SK-N-SH (cell line): ENCODE measurements around the gene MAP2. TPM values are rescaled to one million over a fixed set of nuclear protein-coding genes. Genes with fewer than 3 reads are reported as not detected.

Experiments
- CTCF ChIA-PET: fragments of 300-600, 350-600 bp; formaldehyde crosslinking; extraction: SDS; loops from one replicate; lab custom pipeline; 2021; lab: Yijun Ruan, JAX
- POLR2A ChIA-PET: fragments of 350-600 bp; sonication (Branson Sonifier 250); formaldehyde crosslinking; extraction: SDS; loops from one replicate; lab custom pipeline; 2020; ENCODE audit warnings: antibody characterized with exemption, inconsistent platforms; lab: Yijun Ruan, JAX
- DNase-seq: peaks from one replicate; pipeline ENCODE4 v3.0.0; 2012
- H2AFZ ChIP-seq: fragments of 200-600 bp; sonication (generic); 2 replicates; pipeline ENCODE4 v1.8.1; 2016; ENCODE audit warnings: antibody characterized with exemption, mild to moderate bottlenecking, low read depth
- H3F3A ChIP-seq: fragments of 200-600 bp; sonication (generic); replicated peaks from 2 replicates; pipeline ENCODE3; 2016; ENCODE audit warnings: antibody characterized with exemption, mild to moderate bottlenecking; ENCODE audit not compliant: insufficient read depth
- H3K27ac ChIP-seq, 2 experiments: fragments of 200-500 bp in 1 of 2; fragments of 200-600 bp in 1 of 2; sonication (Bioruptor generic) in 1 of 2; sonication (generic), shearing (Covaris generic) in 1 of 2; 2 replicates each; pipeline versions ENCODE4 v1.5.1 to v1.6.1; 2014 to 2016; ENCODE audit warnings: low read depth in 2 of 2, inconsistent platforms in 1 of 2, low read length in 1 of 2, mild to moderate bottlenecking in 1 of 2, mixed read lengths in 1 of 2
- H3K27me3 ChIP-seq: fragments of 200-600 bp; sonication (generic), shearing (Covaris generic); 2 replicates; pipeline ENCODE4 v1.6.1; 2016; ENCODE audit warnings: mixed run types; ENCODE audit not compliant: insufficient read depth
- H3K36me3 ChIP-seq, 2 experiments: fragments of 200-500 bp in 1 of 2; fragments of 200-600 bp in 1 of 2; sonication (Bioruptor generic) in 1 of 2; sonication (generic) in 1 of 2; replicated peaks in 1 of 2; 2 replicates each; pipeline versions ENCODE3 to v1.5.1; 2014 to 2016; ENCODE audit warnings: low read length in 1 of 2, mild to moderate bottlenecking in 1 of 2; ENCODE audit not compliant: insufficient read depth in 2 of 2, control insufficient read depth in 1 of 2
- H3K4me1 ChIP-seq, 2 experiments: fragments of 200-500 bp in 1 of 2; fragments of 200-600 bp in 1 of 2; sonication (Bioruptor generic) in 1 of 2; sonication (generic), shearing (Covaris generic) in 1 of 2; 2 replicates each; pipeline versions ENCODE4 v1.5.1 to v1.6.1; 2014 to 2016; ENCODE audit warnings: low read depth in 1 of 2, low read length in 1 of 2, mixed run types in 1 of 2; ENCODE audit not compliant: insufficient read depth in 2 of 2, control insufficient read depth in 1 of 2
- H3K4me2 ChIP-seq: fragments of 200-600 bp; sonication (generic), shearing (Covaris generic); 2 replicates; pipeline ENCODE4 v1.6.1; 2017; ENCODE audit warnings: mixed run types
- H3K4me3 ChIP-seq, 2 experiments: fragments of 200-500 bp in 1 of 2; fragments of 200-600 bp in 1 of 2; sonication (Bioruptor generic) in 1 of 2; sonication (generic), shearing (Covaris generic) in 1 of 2; 2 replicates each; pipeline versions ENCODE4 v1.5.1 to v1.8.1; 2014 to 2016; ENCODE audit warnings: low read depth in 2 of 2, inconsistent platforms in 1 of 2, low read length in 1 of 2, mild to moderate bottlenecking in 1 of 2, mixed read lengths in 1 of 2, moderate library complexity in 1 of 2
- H3K79me2 ChIP-seq: fragments of 200-600 bp; sonication (generic); 2 replicates; pipeline ENCODE4 v1.8.1; 2017; ENCODE audit warnings: mild to moderate bottlenecking; ENCODE audit not compliant: insufficient read depth
- H3K9ac ChIP-seq: fragments of 200-600 bp; sonication (generic); 2 replicates; pipeline ENCODE4 v1.6.1; 2017; ENCODE audit warnings: mixed run types
- H3K9me2 ChIP-seq: fragments of 200-600 bp; sonication (generic); 2 replicates; pipeline ENCODE4 v1.6.1; 2017; ENCODE audit warnings: mixed run types
- H3K9me3 ChIP-seq: fragments of 200-600 bp; sonication (generic); 2 replicates; pipeline ENCODE4 v1.6.1; 2017; ENCODE audit warnings: mixed run types, mild to moderate bottlenecking, moderate library complexity
- H4K20me1 ChIP-seq: fragments of 200-600 bp; sonication (generic); 2 replicates; pipeline ENCODE4 v1.6.1; 2017; ENCODE audit warnings: mild to moderate bottlenecking, mixed run types; ENCODE audit not compliant: insufficient read depth
- CHD2 ChIP-seq: fragments of 150-350 bp; IDR thresholded peaks from 2 replicates; pipeline ENCODE4 v1.6.1; 2018; ENCODE audit warnings: low read length; ENCODE audit not compliant: partially characterized antibody
- EP300 ChIP-seq, 2 experiments: IDR thresholded peaks; 2 replicates each; pipeline versions ENCODE4 v1.4.0 to v1.6.1; 2012; ENCODE audit warnings: borderline replicate concordance in 1 of 2, low read depth in 1 of 2, low read length in 1 of 2
- EZH2phosphoT487 ChIP-seq: fragments of 200-600 bp; sonication (generic); IDR thresholded peaks from 2 replicates; pipeline ENCODE4 v1.6.1; 2017; ENCODE audit warnings: low read depth, mixed run types, mild to moderate bottlenecking, antibody characterized with exemption, moderate library complexity, borderline replicate concordance
- FOSL2 ChIP-seq: IDR thresholded peaks from 2 replicates; pipeline ENCODE4 v1.4.0; 2012; ENCODE audit warnings: low read depth, mild to moderate bottlenecking, moderate library complexity, borderline replicate concordance
- FOXM1 ChIP-seq: IDR thresholded peaks from 2 replicates; pipeline ENCODE4 v1.4.0; 2012; ENCODE audit warnings: low read depth, mild to moderate bottlenecking
- GABPA ChIP-seq: IDR thresholded peaks from 2 replicates; pipeline ENCODE4 v1.4.0; 2012; ENCODE audit warnings: low read depth, mild to moderate bottlenecking
- GATA2 ChIP-seq: sonication (generic); formaldehyde crosslinking; IDR thresholded peaks from 2 replicates; pipeline ENCODE4 v1.5.0; 2020; ENCODE audit warnings: mild to moderate bottlenecking, missing genetic modification reagents
- JUND ChIP-seq: IDR thresholded peaks from 2 replicates; pipeline ENCODE4 v1.4.0; 2012
- MAX ChIP-seq: IDR thresholded peaks from 2 replicates; pipeline ENCODE4 v1.4.0; 2012; ENCODE audit warnings: low read depth
- MEF2A ChIP-seq: IDR thresholded peaks from 2 replicates; pipeline ENCODE4 v1.4.0; 2012; ENCODE audit warnings: low read depth, borderline replicate concordance
- NFIC ChIP-seq: IDR thresholded peaks from 2 replicates; pipeline ENCODE4 v1.4.0; 2012; ENCODE audit warnings: borderline replicate concordance
- PBX3 ChIP-seq: IDR thresholded peaks from 2 replicates; pipeline ENCODE4; 2012
- RCOR1 ChIP-seq: fragments of 150-350 bp; IDR thresholded peaks from 2 replicates; pipeline ENCODE4 v1.6.1; 2017; ENCODE audit warnings: antibody characterized with exemption, low read length
- RFX5 ChIP-seq: IDR thresholded peaks from 2 replicates; pipeline ENCODE4 v1.6.1; 2012; ENCODE audit warnings: mild to moderate bottlenecking, improper control_type of control experiment, low read length
- SMC3 ChIP-seq: IDR thresholded peaks from 2 replicates; pipeline ENCODE4 v1.6.1; 2012; ENCODE audit warnings: low read depth, low read length, improper control_type of control experiment
- TCF12 ChIP-seq: IDR thresholded peaks from 2 replicates; pipeline ENCODE4 v1.4.0; 2012
- YY1 ChIP-seq: IDR thresholded peaks from 2 replicates; pipeline ENCODE4 v1.4.0; 2012; ENCODE audit warnings: low read depth, mild to moderate bottlenecking
- WGBS: methylation state at CpG from one replicate; pipeline ENCODE4 v1.1.6; 2017; ENCODE audit warnings: low lambda C conversion rate; 5-methylcytosine and 5-hydroxymethylcytosine counted together
- polyA plus RNA-seq, 3 experiments: library from polyadenylated mRNA; depleted of rRNA; stranded (reverse); fragments of >200 nt; gene quantifications; 2 replicates each; pipeline ENCODE4 v1.2.3, GENCODE V29; 2012
- TF ChIP-seq, protein P1 (sequence below): fragments of 150-350 bp; IDR thresholded peaks from 2 replicates; pipeline ENCODE4 v1.6.1; 2017; ENCODE audit warnings: antibody characterized with exemption, low read length, low read depth, borderline replicate concordance
- TF ChIP-seq, protein P2 (sequence below): IDR thresholded peaks from 2 replicates; pipeline ENCODE4 v1.4.0; 2012; ENCODE audit warnings: low read depth, borderline replicate concordance

Gene MAP2
- polyA plus RNA-seq, 1 of the 3 experiments (the other 2 are of a cell fraction) = 7.8 TPM

GRCh38 chr2:209423562-209424198 lies at the start of gene MAP2 (continued):
- peak; percentile 28; the same call in 1 of the 2 replicates for TF ChIP-seq RCOR1
- no peak for TF ChIP-seq YY1
- TF ChIP-seq GABPA = no peak
- TF ChIP-seq FOXM1 = 0 out of 2 replicates have a peak, but pooled peaks have one; percentile 35
- TF ChIP-seq NFIC = no peak
- no peak for TF ChIP-seq GATA2 (CRISPR knock-in tag)
- TF ChIP-seq, protein P1, sequence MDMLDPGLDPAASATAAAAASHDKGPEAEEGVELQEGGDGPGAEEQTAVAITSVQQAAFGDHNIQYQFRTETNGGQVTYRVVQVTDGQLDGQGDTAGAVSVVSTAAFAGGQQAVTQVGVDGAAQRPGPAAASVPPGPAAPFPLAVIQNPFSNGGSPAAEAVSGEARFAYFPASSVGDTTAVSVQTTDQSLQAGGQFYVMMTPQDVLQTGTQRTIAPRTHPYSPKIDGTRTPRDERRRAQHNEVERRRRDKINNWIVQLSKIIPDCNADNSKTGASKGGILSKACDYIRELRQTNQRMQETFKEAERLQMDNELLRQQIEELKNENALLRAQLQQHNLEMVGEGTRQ = no peak
- no peak for TF ChIP-seq MAX
- TF ChIP-seq PBX3 = peak; percentile 24; the same call in 1 of the 2 replicates
- TF ChIP-seq RFX5 = no peak

DNA sequence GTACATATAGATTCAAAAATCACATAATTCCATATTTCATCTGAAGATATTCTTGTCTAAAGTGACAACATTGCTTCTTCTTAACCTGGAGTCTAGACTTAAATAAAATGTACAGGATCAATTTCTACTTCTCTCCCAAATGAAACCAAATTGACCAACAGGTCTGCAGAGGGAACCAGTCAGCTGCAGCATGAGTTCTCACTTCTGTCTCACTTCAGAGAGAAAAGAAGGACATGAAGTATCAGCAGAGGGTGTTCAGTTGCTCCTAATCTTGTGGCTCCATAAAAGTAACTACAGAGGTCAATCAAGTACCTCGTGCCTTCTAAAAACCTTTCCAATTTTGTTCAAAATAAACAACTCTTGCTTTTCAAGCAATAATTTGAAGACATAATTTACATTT lies 47.2 kb upstream of the MAP2 start:
- Histone ChIP-seq H3K4me3 (no peak overlapping the region), H3K79me2 (no peaks in the 10 kb centered on the region), H3K27ac (no peak overlapping the region), H3K36me3 (no peaks in the 10 kb centered on the region), H3K9me2 (no peaks in the 10 kb centered on the region), H3F3A (no peaks in the 10 kb centered on the region), H3K27me3 (no peaks in the 10 kb centered on the region), H3K9me3 (no peaks in the 10 kb centered on the region), H2AFZ (no peak overlapping the region), H4K20me1 (no peaks in the 10 kb centered on the region), H3K9ac (no peak overlapping the region), H3K4me2 (no peak overlapping the region), H3K4me1 (no peaks in the 10 kb centered on the region; a peak in 1 of 4 replicates)
- ChIA-PET CTCF (no interaction called here), POLR2A (no interaction called here)
- 77% methylated on average over 1 of the region's 1 CpG for WGBS
- DNase-seq = no peak
- no peak for TF ChIP-seq RCOR1
- TF ChIP-seq CHD2 = no peak
- TF ChIP-seq MAX = no peak
- TF ChIP-seq SMC3 = no peak

- H3K4me3 ChIP-seq = no peak overlapping the region
- H3K27me3 ChIP-seq = no peaks in the 10 kb centered on the region
- H3F3A ChIP-seq = no peaks in the 10 kb centered on the region
- H3K9me3 ChIP-seq = no peaks in the 10 kb centered on the region
- no peaks in the 10 kb centered on the region for H3K36me3 ChIP-seq
- H3K27ac ChIP-seq = no peak overlapping the region
- DNase-seq = no peak
- H3K4me1 ChIP-seq = peaks cover 0 to 3% of the 10 kb centered on the region in 2 experiments; a peak in 1 of 4 replicates
- ChIA-PET POLR2A (no interaction called here), CTCF (interaction anchor here (1.0 to 1.2 kb wide), 2 partner anchors 44 to 45 kb away, joined by 3 to 4 read pairs; partner anchors contain the start of gene MAP2)
- TF ChIP-seq FOSL2 (no peak), JUND (no peak), MEF2A (no peak), RCOR1 (no peak), EP300 (IDR thresholded peaks at IDR 0.05; ENCODE audit: borderline replicate concordance in 1 of 2, low read depth in 1 of 2, low read length in 1 of 2) (no peak), TCF12 (no peak), EZH2phosphoT487 (no peak), SMC3 (no peak), RFX5 (no peak), NFIC (no peak), YY1 (no peak)
- TF ChIP-seq, protein P2, sequence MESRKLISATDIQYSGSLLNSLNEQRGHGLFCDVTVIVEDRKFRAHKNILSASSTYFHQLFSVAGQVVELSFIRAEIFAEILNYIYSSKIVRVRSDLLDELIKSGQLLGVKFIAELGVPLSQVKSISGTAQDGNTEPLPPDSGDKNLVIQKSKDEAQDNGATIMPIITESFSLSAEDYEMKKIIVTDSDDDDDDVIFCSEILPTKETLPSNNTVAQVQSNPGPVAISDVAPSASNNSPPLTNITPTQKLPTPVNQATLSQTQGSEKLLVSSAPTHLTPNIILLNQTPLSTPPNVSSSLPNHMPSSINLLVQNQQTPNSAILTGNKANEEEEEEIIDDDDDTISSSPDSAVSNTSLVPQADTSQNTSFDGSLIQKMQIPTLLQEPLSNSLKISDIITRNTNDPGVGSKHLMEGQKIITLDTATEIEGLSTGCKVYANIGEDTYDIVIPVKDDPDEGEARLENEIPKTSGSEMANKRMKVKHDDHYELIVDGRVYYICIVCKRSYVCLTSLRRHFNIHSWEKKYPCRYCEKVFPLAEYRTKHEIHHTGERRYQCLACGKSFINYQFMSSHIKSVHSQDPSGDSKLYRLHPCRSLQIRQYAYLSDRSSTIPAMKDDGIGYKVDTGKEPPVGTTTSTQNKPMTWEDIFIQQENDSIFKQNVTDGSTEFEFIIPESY = no peak
- H3K4me2 ChIP-seq = no peak overlapping the region
- H3K9me2 ChIP-seq = no peaks in the 10 kb centered on the region
- 12% methylated on average over 1 of the region's 1 CpG for whole genome bisulfite sequencing
- no peaks in the 10 kb centered on the region for H4K20me1 ChIP-seq
- no peak overlapping the region for H2AFZ ChIP-seq
- no peaks in the 10 kb centered on the region for H3K79me2 ChIP-seq
- no peak overlapping the region for H3K9ac ChIP-seq
These were observed 43.6 kb upstream of the MAP2 start for GRCh38 chr2:209380293-209380692.
